ENCODE results near the gene VANGL2.

GRCh38 chr1:160420881-160421842 lies 20.8 kb downstream of the VANGL2 start:
- TF ChIP-seq CTCF (IDR thresholded peaks at IDR 0.05) (no peak), POLR2A (IDR thresholded peaks at IDR 0.05) (no peak)
